ENCODE results near the gene SMIM15. TPM values are rescaled to one million over a fixed set of nuclear protein-coding genes. Genes with fewer than 3 reads are reported as not detected.

Gene SMIM15
- total and polyA plus RNA-seq, 2 donors = 33.6 to 35.6 TPM

- 89% methylated on average over 3 of the region's 3 CpGs for whole genome bisulfite sequencing
- no peak for DNase-seq (ENCODE audit: low read depth in 6 of 9, low spot score in 9 of 9)
- no peaks in the 10 kb centered on the region for H3K4me1 ChIP-seq (ENCODE audit: control insufficient read depth in 2 of 2, insufficient read depth in 2 of 2, low read length in 2 of 2)
- H3K4me3 ChIP-seq (ENCODE audit: low read length in 2 of 2) = no peak overlapping the region
- H3K9me3 ChIP-seq (ENCODE audit: control insufficient read depth in 2 of 2, insufficient read depth in 1 of 2, low read length in 1 of 2) = no peaks in the 10 kb centered on the region
- H3K27me3 ChIP-seq (ENCODE audit: control insufficient read depth in 2 of 2, insufficient read depth in 1 of 2, low read length in 1 of 2) = no peaks in the 10 kb centered on the region
- H3K27ac ChIP-seq (ENCODE audit: low read depth in 1 of 2, low read length in 1 of 2) = no peak overlapping the region
- no peaks in the 10 kb centered on the region for H3K36me3 ChIP-seq (ENCODE audit: control insufficient read depth in 2 of 2, insufficient read depth in 2 of 2, low read length in 1 of 2)
These were observed 19.5 kb downstream of the SMIM15 start for GRCh38 chr5:61142811-61143210.

GRCh38 chr5:61142391-61142790, 19.9 kb downstream of the SMIM15 start:
- Histone ChIP-seq H3K9me3 (ENCODE audit: control insufficient read depth in 2 of 2, insufficient read depth in 1 of 2, low read length in 1 of 2) (no peaks in the 10 kb centered on the region), H3K27me3 (ENCODE audit: control insufficient read depth in 2 of 2, insufficient read depth in 1 of 2, low read length in 1 of 2) (no peaks in the 10 kb centered on the region), H3K4me3 (ENCODE audit: low read length in 2 of 2) (no peak overlapping the region), H3K36me3 (ENCODE audit: control insufficient read depth in 2 of 2, insufficient read depth in 2 of 2, low read length in 1 of 2) (no peaks in the 10 kb centered on the region), H3K27ac (ENCODE audit: low read depth in 1 of 2, low read length in 1 of 2) (no peak overlapping the region), H3K4me1 (ENCODE audit: control insufficient read depth in 2 of 2, insufficient read depth in 2 of 2, low read length in 2 of 2) (no peaks in the 10 kb centered on the region)
- WGBS = 100% methylated on average over 1 of the region's 1 CpG
- DNase-seq (ENCODE audit: low read depth in 6 of 9, low spot score in 9 of 9) = no peak

DNA sequence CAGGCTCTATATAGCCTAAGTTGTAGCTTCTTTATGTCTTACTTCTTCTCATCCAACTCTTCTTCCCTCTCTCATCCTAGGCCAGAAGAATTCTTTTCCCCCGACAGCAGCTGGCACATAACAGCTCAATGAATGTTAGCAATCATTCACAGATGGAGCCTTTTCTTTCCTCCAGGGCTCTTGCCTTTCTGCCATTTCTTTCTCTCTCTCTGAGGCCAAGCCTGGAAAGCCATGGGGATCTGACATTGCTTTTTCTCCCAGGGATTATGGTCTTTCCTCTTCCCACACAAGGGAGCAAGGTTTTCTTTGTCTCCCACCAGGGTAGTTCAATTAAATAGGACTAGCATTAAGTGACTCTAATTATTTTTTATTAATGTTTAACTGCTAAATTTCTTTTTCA, 20.5 kb downstream of the SMIM15 start:
- H3K36me3 ChIP-seq (ENCODE audit: control insufficient read depth in 2 of 2, insufficient read depth in 2 of 2, low read length in 1 of 2) = no peaks in the 10 kb centered on the region
- 96% methylated on average over 1 of the region's 1 CpG for WGBS
- H3K4me1 ChIP-seq (ENCODE audit: control insufficient read depth in 2 of 2, insufficient read depth in 2 of 2, low read length in 2 of 2) = no peaks in the 10 kb centered on the region
- no peak overlapping the region for H3K27ac ChIP-seq (ENCODE audit: low read depth in 1 of 2, low read length in 1 of 2)
- no peaks in the 10 kb centered on the region for H3K27me3 ChIP-seq (ENCODE audit: control insufficient read depth in 2 of 2, insufficient read depth in 1 of 2, low read length in 1 of 2)
- no peaks in the 10 kb centered on the region for H3K9me3 ChIP-seq (ENCODE audit: control insufficient read depth in 2 of 2, insufficient read depth in 1 of 2, low read length in 1 of 2)
- no peak overlapping the region for H3K4me3 ChIP-seq (ENCODE audit: low read length in 2 of 2)
- DNase-seq (ENCODE audit: low read depth in 6 of 9, low spot score in 9 of 9) = no peak

DNA sequence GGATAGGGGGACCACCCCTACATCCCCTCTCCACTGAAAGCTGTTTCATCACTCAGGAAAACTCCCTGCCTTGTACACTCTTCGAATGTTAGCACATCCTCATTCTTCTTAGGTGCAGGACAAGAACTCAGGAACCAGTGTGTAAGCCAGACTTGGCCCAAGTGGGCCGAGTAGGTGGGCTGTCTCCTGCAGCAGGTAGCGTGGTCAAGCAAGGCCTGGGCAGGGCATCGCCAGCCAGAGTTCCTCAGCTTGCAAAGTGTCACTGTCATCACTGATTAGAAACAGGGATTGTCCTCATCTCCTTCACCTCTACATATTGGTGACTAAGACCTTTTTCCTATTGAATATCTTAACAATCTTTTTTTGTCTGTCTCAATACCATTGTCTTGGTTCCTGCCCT, 22.3 kb downstream of the SMIM15 start:
- no peak for DNase-seq (ENCODE audit: low read depth in 6 of 9, low spot score in 9 of 9)
- Histone ChIP-seq H3K27me3 (ENCODE audit: control insufficient read depth in 2 of 2, insufficient read depth in 1 of 2, low read length in 1 of 2) (no peaks in the 10 kb centered on the region), H3K9me3 (ENCODE audit: control insufficient read depth in 2 of 2, insufficient read depth in 1 of 2, low read length in 1 of 2) (no peaks in the 10 kb centered on the region), H3K4me3 (ENCODE audit: low read length in 2 of 2) (no peak overlapping the region), H3K27ac (ENCODE audit: low read depth in 1 of 2, low read length in 1 of 2) (no peak overlapping the region), H3K36me3 (ENCODE audit: control insufficient read depth in 2 of 2, insufficient read depth in 2 of 2, low read length in 1 of 2) (no peaks in the 10 kb centered on the region), H3K4me1 (ENCODE audit: control insufficient read depth in 2 of 2, insufficient read depth in 2 of 2, low read length in 2 of 2) (no peaks in the 10 kb centered on the region)
- WGBS = 97% methylated on average over 4 of the region's 4 CpGs

DNA sequence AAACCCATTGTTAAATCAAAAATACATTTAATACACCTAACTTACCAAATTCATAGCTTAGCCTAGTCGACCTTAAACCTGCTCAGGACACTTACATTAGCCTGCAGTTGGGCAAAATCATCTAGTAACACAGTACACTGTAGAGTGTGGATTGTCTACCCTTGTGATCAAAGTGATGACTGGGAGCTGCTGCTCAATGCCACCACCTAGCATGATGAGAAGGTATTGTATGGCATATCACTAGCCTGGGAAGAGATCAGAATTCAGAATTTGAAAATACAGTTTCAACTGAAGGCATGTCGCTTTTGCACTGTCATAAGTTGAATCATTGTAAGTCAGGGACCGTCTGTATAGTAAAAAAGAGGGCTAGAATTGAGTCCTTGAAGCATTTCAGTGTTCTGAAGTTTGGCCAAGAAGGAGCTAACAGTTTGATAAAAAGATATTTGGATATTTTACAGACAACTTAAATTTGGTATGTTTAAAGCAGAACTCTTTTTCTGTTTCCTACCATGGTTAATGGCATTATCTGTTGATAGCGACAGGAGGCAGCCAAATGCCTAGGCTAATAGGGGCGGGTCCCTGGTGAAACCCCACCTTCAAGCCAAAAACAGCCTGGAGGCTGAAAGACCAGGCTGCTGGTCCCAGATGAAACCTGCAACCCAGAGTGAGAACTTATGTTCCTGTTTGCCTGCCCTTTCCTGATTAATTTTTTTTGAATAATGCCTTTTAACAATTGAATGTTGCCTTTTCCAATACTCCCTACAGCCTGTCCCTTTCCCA, 23.0 kb downstream of the SMIM15 start:
- H3K4me3 ChIP-seq (ENCODE audit: low read length in 2 of 2) = no peak overlapping the region
- DNase-seq (ENCODE audit: low read depth in 6 of 9, low spot score in 9 of 9) = peak in 1 of 9 donors; percentile 7
- no peak overlapping the region for H3K27ac ChIP-seq (ENCODE audit: low read depth in 1 of 2, low read length in 1 of 2)
- no peaks in the 10 kb centered on the region for H3K36me3 ChIP-seq (ENCODE audit: control insufficient read depth in 2 of 2, insufficient read depth in 2 of 2, low read length in 1 of 2)
- no peaks in the 10 kb centered on the region for H3K4me1 ChIP-seq (ENCODE audit: control insufficient read depth in 2 of 2, insufficient read depth in 2 of 2, low read length in 2 of 2)
- 94% methylated on average over 5 of the region's 5 CpGs for WGBS
- H3K27me3 ChIP-seq (ENCODE audit: control insufficient read depth in 2 of 2, insufficient read depth in 1 of 2, low read length in 1 of 2) = no peaks in the 10 kb centered on the region
- H3K9me3 ChIP-seq (ENCODE audit: control insufficient read depth in 2 of 2, insufficient read depth in 1 of 2, low read length in 1 of 2) = no peaks in the 10 kb centered on the region

GRCh38 chr5:61137835-61138234, 24.4 kb downstream of the SMIM15 start:
- H3K4me1 ChIP-seq (ENCODE audit: control insufficient read depth in 2 of 2, insufficient read depth in 2 of 2, low read length in 2 of 2) = no peaks in the 10 kb centered on the region
- no peaks in the 10 kb centered on the region for H3K9me3 ChIP-seq (ENCODE audit: control insufficient read depth in 2 of 2, insufficient read depth in 1 of 2, low read length in 1 of 2)
- H3K27me3 ChIP-seq (ENCODE audit: control insufficient read depth in 2 of 2, insufficient read depth in 1 of 2, low read length in 1 of 2) = no peaks in the 10 kb centered on the region
- no peaks in the 10 kb centered on the region for H3K36me3 ChIP-seq (ENCODE audit: control insufficient read depth in 2 of 2, insufficient read depth in 2 of 2, low read length in 1 of 2)
- 96% methylated on average over 1 of the region's 1 CpG for WGBS
- no peak for DNase-seq (ENCODE audit: low read depth in 6 of 9, low spot score in 9 of 9)
- no peak overlapping the region for H3K4me3 ChIP-seq (ENCODE audit: low read length in 2 of 2)
- H3K27ac ChIP-seq (ENCODE audit: low read depth in 1 of 2, low read length in 1 of 2) = no peak overlapping the region

DNA sequence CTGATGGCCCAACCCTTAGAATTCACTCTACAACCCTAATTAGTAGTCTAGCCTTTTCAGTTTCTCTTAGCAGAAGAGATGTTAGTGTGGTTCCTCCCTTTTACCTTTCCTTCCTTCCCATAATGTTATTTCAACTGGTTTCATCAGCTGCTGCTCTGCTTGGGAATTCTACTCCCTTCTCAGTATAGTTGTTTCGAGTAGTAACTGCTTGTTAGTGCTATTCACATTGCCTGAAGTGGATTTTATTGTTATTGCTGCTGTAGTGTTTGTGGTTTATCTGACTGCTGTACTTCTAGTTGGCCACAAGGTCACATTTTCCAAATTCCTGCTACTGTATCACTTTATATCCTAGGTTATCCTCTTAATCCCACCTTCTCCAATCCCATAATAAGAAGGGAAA, 29.7 kb downstream of the SMIM15 start:
- Histone ChIP-seq H3K27me3 (ENCODE audit: control insufficient read depth in 2 of 2, insufficient read depth in 1 of 2, low read length in 1 of 2) (no peaks in the 10 kb centered on the region), H3K4me1 (ENCODE audit: control insufficient read depth in 2 of 2, insufficient read depth in 2 of 2, low read length in 2 of 2) (no peaks in the 10 kb centered on the region), H3K27ac (ENCODE audit: low read depth in 1 of 2, low read length in 1 of 2) (no peak overlapping the region), H3K9me3 (ENCODE audit: control insufficient read depth in 2 of 2, insufficient read depth in 1 of 2, low read length in 1 of 2) (no peaks in the 10 kb centered on the region), H3K36me3 (ENCODE audit: control insufficient read depth in 2 of 2, insufficient read depth in 2 of 2, low read length in 1 of 2) (no peaks in the 10 kb centered on the region), H3K4me3 (ENCODE audit: low read length in 2 of 2) (no peak overlapping the region)
- no peak for DNase-seq (ENCODE audit: low read depth in 6 of 9, low spot score in 9 of 9)
- WGBS = 98% methylated on average over 1 of the region's 1 CpG

GRCh38 chr5:61130289-61130688, 32.0 kb downstream of the SMIM15 start:
- no peak overlapping the region for H3K27ac ChIP-seq (ENCODE audit: low read depth in 1 of 2, low read length in 1 of 2)
- no peaks in the 10 kb centered on the region for H3K27me3 ChIP-seq (ENCODE audit: control insufficient read depth in 2 of 2, insufficient read depth in 1 of 2, low read length in 1 of 2)
- H3K9me3 ChIP-seq (ENCODE audit: control insufficient read depth in 2 of 2, insufficient read depth in 1 of 2, low read length in 1 of 2) = no peaks in the 10 kb centered on the region
- 96% methylated on average over 2 of the region's 2 CpGs for WGBS
- H3K4me3 ChIP-seq (ENCODE audit: low read length in 2 of 2) = no peak overlapping the region
- DNase-seq (ENCODE audit: low read depth in 6 of 9, low spot score in 9 of 9) = no peak
- H3K4me1 ChIP-seq (ENCODE audit: control insufficient read depth in 2 of 2, insufficient read depth in 2 of 2, low read length in 2 of 2) = no peaks in the 10 kb centered on the region
- no peaks in the 10 kb centered on the region for H3K36me3 ChIP-seq (ENCODE audit: control insufficient read depth in 2 of 2, insufficient read depth in 2 of 2, low read length in 1 of 2)

DNA sequence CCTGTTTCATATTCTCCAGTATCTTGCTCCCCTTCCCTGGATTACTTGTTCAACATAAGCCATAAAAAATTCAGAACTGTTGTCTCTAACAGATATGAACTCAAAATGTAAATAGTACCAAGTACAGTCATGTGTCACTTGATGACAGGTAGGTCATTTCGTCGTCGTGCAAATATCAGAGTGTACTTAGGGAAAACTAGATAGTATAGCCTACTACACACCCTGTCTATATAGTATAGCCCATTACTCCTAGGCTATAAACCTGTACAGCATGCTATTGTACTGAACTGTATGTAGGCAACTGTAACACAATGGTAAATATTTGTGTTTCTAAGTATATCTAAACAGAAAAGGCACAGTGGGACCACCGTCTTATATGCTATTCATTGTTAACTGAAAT, 39.1 kb downstream of the SMIM15 start:
- no peaks in the 10 kb centered on the region for H3K36me3 ChIP-seq (ENCODE audit: control insufficient read depth in 2 of 2, insufficient read depth in 2 of 2, low read length in 1 of 2)
- no peak overlapping the region for H3K27ac ChIP-seq (ENCODE audit: low read depth in 1 of 2, low read length in 1 of 2)
- H3K9me3 ChIP-seq (ENCODE audit: control insufficient read depth in 2 of 2, insufficient read depth in 1 of 2, low read length in 1 of 2) = no peaks in the 10 kb centered on the region
- H3K4me3 ChIP-seq (ENCODE audit: low read length in 2 of 2) = no peak overlapping the region
- 98% methylated on average over 4 of the region's 4 CpGs for WGBS
- no peak for DNase-seq (ENCODE audit: low read depth in 6 of 9, low spot score in 9 of 9)
- no peaks in the 10 kb centered on the region for H3K4me1 ChIP-seq (ENCODE audit: control insufficient read depth in 2 of 2, insufficient read depth in 2 of 2, low read length in 2 of 2)
- H3K27me3 ChIP-seq (ENCODE audit: control insufficient read depth in 2 of 2, insufficient read depth in 1 of 2, low read length in 1 of 2) = no peaks in the 10 kb centered on the region

All from thymus (tissue), 11 donors.